Measurements from ENCODE around the gene KCNJ11. TPM values are rescaled to one million over a fixed set of nuclear protein-coding genes. Genes with fewer than 3 reads are reported as not detected.

Gene KCNJ11
- total RNA-seq, 2 experiments from 2014 or later = 0.63 to 1.1 TPM

DNA sequence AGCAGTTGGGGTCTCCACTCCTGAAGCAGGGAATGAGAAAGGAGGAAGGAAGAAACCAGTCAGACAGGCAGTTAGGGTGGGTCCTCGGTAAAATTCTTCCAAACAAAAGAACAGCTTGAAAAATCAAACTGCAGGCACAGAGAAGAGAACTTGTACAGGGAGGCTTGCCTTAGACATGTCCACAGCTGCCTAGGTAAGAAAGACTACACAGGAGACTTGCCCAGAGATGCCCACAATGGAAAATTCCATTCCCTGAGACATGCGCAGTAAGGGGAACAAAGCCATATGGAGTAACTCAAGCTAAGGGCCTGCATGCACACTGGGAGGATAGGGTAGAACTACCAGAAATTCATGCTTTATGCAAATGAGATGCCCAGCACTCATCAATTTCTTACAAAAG lies 9.8 kb downstream of the KCNJ11 start:
- CTCF ChIA-PET = interaction anchor here (1.1 kb wide), 1 partner anchor 149 kb away, joined by 4 read pairs; no protein-coding TSS in a partner anchor
- POLR2A ChIA-PET = no interaction called here

DNA sequence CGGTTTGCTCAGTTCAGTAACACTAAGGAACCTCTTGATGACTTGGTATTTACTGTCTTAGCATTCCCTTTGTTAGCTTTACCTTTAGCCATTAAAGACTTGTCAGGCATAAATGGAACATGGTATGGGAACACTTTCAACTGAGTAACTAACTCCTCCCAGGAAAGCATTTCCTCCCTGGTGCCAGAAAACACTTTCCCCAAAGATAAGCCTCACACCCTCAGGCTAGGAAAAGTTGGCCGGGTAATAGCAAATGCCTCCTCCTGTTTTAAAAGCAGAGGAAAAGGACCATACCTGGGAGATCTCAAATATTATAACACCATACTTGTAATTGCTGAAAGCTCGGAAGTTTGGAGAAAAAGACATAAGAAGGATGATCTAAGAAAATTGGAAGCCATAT lies 12.0 kb downstream of the KCNJ11 start:
- ChIA-PET POLR2A (no interaction called here), CTCF (interaction anchor here (0.6 kb wide), 1 partner anchor 172 kb away, joined by 6 read pairs; no protein-coding TSS in a partner anchor)

DNA sequence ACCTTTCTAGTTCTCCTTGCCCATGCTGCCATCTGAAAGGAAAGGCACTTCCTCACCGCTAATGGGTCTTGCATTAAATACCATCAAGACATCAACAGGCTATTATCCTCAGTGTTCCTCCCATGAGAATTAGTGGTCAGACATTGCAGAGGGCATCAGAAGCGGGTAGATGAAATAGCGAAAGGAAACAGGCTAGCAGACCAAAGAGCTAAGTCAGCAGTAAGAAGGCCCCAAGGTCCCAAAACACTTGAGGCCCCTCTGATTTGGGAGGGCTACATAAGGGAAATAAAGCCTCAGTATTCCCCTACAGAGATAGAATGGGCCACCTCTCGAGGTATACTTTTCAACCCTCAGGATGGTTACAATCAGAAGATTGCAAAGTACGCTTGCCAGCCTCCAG lies 12.9 kb downstream of the KCNJ11 start:
- CTCF ChIA-PET = no interaction called here
- POLR2A ChIA-PET = no interaction called here

DNA sequence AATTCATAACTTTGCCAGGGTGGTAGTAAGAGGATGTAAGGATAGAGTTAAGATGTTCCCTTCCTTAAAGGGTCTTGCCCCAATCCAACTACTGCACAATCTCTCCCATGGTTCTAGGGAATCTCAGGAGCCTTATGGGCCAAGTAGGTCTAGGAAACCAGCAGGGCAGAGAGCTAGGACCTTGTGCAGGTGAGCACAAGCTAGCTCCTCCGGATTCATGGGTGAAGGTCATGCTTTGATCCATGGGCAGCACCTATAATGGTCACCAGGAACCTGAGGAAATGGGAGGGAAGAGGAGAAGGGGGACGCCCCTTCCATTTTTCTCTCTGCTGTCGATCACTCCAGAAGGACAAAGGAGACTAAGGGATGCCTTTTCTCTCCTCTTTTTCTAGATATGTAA lies 16.8 kb downstream of the KCNJ11 start:
- ChIA-PET POLR2A (no interaction called here), CTCF (interaction anchor here (1.6 kb wide), 1 partner anchor 141 kb away, joined by 3 read pairs; no protein-coding TSS in a partner anchor)

DNA sequence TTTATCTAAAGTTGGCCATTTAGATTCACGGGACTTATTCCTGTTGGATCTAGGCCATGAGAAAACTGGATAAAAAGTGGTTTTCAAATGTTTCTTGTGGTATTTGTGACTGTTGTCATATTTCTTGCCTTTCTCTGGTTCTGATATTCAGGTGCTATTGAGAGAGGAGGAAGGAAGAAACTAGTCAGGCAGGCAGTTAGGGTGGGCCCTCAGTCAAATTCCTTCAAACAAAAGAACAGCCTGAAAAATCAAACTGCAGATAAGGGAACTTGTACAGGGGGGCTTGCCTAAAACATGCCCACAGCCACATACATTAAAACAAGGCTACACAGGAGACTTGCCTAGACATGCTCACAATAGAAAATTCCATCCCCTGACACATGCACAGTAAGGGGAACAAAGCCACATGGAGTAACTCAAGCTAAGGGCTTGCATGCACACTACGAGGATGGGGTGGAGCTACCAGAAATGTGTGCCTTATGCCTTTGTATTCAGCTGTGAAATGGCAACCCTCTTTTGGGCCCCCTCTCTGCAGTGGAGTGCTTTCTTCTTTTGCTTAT lies 18.7 kb downstream of the KCNJ11 start:
- ChIA-PET CTCF (no interaction called here), POLR2A (no interaction called here)

DNA sequence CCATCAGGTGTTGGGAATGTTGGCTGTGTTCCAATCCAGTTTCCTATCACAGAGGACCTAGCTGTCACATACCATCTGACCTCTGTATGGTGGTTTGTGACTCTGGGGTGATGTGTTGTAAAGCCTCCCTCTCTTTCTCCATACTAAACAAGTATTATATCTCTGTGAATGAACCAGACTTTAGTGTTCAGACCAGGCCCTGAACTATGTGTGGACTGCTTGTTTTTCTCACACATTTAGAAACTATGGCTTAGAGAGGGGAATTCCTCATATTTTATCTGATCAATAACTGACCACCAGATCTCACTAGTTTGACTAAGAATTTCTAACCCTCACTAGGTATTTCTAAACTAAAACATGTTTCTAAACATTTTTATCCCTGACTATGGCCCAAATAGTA lies 19.4 kb downstream of the KCNJ11 start:
- CTCF ChIA-PET = no interaction called here
- POLR2A ChIA-PET = no interaction called here

DNA sequence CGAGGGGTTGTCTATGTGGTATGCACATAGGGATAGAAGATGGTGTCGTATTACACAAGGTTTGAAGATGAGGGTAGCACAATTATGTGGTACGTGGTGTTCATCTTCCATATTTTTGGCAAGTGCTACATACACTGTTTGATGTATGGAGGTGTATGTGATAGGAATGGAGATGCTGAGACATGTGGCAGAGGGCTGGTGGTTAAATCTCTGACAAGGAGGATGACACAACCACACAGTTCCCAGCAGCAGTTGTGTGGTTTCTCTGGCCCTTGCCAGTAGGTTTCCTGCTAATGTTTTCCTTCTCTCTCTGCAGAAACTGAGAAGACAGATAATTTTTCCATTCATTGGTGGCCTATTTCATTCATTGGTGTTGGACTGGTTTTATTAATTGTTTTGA lies 19.9 kb downstream of the KCNJ11 start:
- ChIA-PET POLR2A (no interaction called here), CTCF (no interaction called here)

DNA sequence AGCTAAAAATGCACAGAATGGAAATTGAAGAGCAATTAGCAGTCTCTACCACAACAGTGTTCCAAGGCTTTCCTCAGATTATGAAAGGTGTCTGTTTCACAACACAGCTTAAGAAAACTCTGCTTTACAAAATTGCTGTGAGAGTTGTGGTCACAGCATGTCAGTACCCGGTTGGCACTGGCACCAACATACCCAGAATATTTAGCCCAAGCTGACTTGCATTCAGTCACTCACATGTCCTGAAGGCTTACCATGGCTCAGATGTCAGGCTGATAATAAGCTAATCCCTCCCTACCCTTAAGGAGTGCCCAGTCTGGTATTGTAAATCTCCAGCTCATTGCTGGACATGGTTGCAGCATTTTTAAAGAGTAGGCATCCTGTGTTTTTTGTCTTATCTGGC lies 22.0 kb downstream of the KCNJ11 start:
- CTCF ChIA-PET = interaction anchor here (2.2 kb wide), 1 partner anchor 12 kb away, joined by 16 read pairs; no protein-coding TSS in a partner anchor

DNA sequence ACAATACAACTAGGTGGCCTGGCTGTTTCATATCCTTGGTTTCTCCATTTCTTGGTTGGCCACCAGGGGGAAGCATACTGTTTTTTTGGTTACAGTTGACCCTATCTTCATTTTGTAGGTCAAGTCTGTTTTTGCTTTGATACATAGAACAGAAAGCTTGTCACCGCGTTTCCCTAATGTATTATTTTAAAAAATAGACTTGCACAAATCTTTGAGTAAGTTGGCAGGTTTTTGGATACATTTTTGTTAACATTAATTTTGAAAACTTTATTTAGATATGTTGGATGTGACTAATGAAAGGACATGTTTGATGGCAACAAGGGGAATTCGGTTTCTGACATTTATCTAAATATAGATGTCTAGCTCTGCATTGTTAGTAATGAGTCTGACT lies 33.9 kb downstream of the KCNJ11 start:
- ChIA-PET CTCF (interaction anchor here (0.6 to 3.0 kb wide), 9 partner anchors 12 to 1167 kb away, joined by 3 to 16 read pairs (median 5); no protein-coding TSS in a partner anchor), POLR2A (no interaction called here)

More for the DNA sequence above, 22.0 kb downstream of the KCNJ11 start:
- POLR2A ChIA-PET = no interaction called here

DNA sequence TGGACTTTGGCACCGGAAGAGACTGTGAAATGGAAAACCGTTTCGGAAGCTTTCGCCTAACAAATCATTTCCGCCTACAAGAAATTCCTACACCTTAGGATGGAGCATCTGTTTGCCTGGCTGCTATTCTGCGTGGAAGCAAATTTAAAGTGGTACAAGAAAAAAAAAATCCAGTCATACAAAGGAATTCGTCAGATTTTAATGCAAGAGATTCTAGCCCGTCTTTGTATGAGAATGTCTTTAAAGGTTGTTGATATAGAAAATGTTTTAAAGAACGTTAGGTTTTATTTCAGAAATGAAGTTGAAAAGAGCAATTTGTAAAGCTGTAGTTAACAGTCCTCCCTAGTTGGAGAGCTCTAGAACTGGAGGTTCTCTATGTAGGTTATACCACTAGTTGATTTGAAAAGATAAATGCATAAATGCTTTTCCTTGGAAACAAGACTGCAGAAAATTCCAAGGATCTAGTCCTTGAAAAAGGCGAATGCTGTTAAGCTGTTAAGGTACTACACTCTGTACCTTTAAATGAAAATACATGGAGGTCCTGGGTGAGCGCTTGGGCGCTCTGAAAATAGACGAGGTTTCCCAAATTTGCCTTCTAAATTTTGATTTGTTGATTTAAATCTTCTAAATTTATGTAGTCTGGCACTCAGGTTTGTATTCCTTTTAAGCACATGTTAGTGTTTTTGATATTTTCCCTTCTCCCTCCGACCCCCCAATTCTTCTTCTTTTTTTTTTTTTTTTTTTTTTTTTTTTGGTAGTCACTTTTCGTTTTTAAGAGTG lies 34.4 kb downstream of the KCNJ11 start:
- ChIA-PET POLR2A (interaction anchor here (1.0 to 1.2 kb wide), 2 partner anchors 77 to 78 kb away, joined by 3 read pairs; partner anchors contain the start of gene NUCB2), CTCF (interaction anchor here (0.7 to 3.0 kb wide), 10 partner anchors 12 to 1168 kb away, joined by 3 to 16 read pairs (median 5); no protein-coding TSS in a partner anchor)

DNA sequence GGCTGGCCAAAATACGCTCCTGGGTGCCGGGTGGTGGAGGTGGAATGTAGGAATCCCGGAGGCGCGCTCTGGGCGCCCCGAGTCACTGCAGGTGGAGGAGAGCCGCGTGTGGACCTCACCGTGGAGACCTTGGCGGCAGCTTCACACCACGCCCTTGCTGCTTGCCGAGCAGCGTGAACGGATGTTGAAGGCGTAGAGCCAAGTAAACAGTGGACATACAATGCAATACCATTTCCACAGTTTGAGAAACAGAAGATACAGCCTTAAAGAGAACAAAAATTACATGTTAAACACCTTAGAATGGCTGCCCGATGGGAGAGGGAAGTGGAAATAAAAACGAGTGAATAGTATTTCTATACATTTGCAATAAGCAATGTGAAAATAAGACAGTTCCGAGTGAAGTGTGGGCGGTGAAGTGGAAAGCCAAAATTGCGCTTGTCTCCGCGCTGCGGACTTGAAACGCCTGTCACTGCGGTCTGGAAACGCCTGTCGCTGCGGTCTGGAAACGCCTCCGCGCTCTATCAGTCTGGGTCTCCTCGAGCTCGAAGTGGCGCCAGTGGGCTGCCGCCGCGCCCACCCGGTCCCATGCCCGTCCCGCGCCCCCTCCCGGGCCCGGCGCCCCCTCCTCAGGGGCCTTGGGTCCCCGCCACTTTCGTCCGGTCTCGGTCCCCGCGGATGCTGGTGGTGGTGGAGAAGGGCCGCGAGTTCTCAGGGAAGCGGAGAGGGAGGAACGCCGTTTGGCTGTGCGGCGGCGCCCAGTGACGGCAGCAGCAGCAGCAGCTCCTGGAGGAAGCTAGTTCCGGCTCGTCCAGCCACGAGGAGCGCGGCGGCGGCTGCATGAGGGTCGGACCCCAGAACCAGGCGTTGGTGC lies 35.3 kb downstream of the KCNJ11 start:
- ChIA-PET CTCF (interaction anchor here (1.3 to 3.0 kb wide), 6 partner anchors 13 to 123 kb away, joined by 3 to 16 read pairs (median 5); no protein-coding TSS in a partner anchor), POLR2A (interaction anchor here (1.0 to 1.2 kb wide), 2 partner anchors 76 to 78 kb away, joined by 3 read pairs; partner anchors contain the start of gene NUCB2)

DNA sequence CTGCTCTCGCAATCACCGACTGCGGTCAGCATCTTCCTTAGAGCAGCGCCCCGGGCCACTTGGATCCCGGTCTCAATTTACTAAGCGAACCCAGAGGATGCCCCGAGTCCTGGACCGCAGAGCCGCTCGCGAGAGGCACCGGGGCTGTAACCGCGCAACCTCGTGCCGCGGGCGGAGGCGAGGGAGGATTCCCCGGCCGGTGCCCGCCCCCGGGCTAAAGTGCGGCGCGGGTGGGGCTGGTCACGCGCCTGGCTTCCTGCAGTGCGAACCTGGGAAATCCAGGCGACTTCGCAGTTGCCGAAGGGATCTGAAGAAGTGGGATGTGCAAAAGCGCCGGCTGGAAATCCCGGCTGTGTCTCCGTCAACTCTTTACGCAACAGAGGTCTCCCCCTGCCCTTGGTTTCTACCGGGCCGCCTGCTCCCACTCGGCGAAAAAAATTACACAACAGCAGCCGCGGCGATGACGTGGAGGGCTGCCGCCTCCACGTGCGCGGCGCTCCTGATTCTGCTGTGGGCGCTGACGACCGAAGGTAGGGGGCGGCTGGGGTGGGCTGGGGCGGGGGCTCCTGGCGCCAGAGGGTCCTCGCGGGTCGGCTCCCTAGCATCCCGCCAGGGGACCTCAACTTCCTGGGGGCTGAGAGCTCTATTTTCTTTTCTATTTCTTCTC lies 36.8 kb downstream of the KCNJ11 start, which contains the start of gene NCR3LG1:
Gene NCR3LG1 (plus strand): TSS at position 291 of the 667 bp plus-strand sequence. CDS start 170 bp downstream, at position 461.
- ChIA-PET POLR2A (interaction anchor here (0.7 kb wide), 2 partner anchors 144 to 614 kb away, joined by 9 read pairs; no protein-coding TSS in a partner anchor), CTCF (interaction anchor here (0.7 kb wide), 1 partner anchor 698 kb away, joined by 5 read pairs; no protein-coding TSS in a partner anchor)

DNA sequence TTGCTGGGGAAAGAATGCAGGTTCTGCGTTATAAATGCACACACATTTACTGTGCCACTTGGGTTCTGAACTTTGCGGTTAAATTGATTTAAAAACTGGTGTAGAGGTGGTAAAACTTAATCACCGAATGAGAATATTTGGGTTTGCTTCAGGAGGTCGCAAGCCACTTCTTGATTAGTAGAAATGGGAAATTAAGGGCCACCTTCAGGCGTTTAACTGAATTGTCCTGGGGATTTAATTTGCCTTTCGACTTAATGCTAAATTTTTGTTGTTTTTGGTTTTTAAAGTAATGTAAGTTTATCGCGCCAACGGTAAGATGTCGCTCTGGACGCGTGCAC lies 37.3 kb downstream of the KCNJ11 start:
- POLR2A ChIA-PET = interaction anchor here (1.1 kb wide), 1 partner anchor 74 kb away, joined by 3 read pairs; no protein-coding TSS in a partner anchor
- CTCF ChIA-PET = interaction anchor here (0.8 kb wide), 1 partner anchor 84 kb away, joined by 3 read pairs; no protein-coding TSS in a partner anchor

DNA sequence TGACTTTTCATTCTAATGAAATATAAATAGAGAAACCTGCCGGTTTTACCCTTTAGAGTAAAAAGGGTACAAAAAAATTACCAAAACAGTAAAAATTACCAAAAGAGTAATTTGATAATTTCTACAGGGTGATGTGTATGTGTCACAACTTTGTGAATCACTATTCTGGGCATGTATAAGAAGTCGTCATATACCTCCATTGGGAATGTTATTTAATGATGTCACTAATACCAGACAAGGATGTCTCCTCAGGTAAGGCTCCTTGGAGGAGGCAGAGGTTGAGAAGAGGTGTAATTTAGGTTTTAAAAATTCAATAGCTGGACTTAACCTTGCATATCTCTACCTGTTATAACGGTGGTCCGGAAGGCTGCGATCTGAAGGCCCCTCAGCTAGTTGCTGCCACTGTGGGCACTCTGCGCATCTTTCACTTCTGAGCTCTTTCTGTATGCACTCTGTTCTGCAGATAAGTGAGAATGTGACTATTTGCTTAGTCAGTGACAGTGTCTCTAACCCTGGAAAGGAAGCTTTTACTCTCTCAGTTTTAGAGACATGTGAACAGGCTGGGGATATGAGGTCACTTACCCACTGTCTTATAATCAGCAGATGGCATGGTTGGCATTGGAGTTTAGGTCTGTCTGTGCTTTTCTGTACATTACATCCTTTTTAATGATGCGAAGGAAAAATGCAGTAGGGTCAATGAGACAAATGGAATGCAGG lies 37.8 kb downstream of the KCNJ11 start:
- CTCF ChIA-PET = interaction anchor here (0.8 kb wide), 1 partner anchor 83 kb away, joined by 3 read pairs; no protein-coding TSS in a partner anchor
- POLR2A ChIA-PET = interaction anchor here (0.6 to 1.1 kb wide), 2 partner anchors 73 to 1044 kb away, joined by 3 to 6 read pairs; no protein-coding TSS in a partner anchor

DNA sequence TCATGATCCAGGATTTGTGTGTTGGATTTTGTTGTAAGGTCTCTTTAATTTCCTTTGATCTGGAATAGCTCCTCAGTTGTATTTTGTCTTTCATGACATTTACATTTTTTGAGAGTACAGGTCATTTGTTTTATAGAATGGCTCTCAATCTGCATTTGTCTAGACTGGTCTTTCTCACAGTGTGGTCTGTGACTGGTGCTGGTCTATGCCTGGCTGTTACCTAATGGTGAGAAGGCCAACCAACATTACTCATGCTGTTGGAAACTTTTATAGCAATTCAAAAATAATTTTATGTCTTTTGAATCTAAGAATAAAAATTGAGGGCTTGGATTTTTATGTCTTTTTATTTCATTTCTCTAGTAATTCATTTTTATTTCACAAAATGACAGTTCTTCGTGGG lies 40.8 kb downstream of the KCNJ11 start:
- POLR2A ChIA-PET = no interaction called here
- CTCF ChIA-PET = no interaction called here

DNA sequence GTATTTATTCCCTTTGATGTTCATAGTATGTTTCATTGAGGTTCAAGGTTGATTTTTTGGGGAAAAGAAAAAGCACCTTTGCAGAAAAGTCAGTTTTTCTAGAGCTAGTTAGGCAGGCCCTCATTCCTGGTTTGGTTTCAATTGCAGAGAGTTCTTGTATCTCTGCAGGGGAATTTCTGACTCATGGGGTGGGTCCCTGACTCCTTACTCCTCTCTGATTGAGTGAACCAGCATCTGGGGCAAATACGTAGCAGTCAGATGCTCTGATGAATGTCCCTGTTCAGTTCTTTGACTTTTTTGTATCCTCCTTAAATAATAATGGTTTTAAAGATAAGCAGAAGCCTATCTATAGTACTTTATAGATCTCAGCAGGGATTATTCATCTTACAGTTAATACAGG lies 44.6 kb downstream of the KCNJ11 start:
- POLR2A ChIA-PET = interaction anchor here (0.6 kb wide), 1 partner anchor 606 kb away, joined by 3 read pairs; no protein-coding TSS in a partner anchor
- CTCF ChIA-PET = no interaction called here

DNA sequence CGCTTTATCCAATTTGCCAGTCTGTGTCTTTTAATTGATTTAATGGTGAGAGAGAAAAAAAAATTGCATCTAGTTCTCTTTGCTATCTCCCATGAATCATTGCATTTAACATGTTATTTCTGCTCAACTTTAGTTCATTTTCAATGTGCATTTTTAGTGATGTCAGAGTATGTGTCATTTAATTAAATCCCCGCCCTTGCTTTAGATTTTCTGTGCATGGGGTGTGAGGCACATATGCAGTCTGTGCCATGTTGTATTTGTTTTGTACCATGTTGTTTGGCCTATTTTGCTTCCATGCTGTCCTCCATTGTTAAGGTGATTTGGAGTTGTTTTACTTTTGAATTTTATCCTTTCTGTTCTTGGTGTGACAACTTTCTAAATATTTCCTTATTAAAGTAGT lies 45.2 kb downstream of the KCNJ11 start:
- CTCF ChIA-PET = no interaction called here
- POLR2A ChIA-PET = no interaction called here

Measured in activated CD8-positive, alpha-beta memory T cell treated with anti-CD3 and anti-CD28 coated beads for 36 hours (primary cell).